Measurements from ENCODE around the gene TMCO6. TPM values are rescaled to one million over a fixed set of nuclear protein-coding genes. Genes with fewer than 3 reads are reported as not detected.

The TMCO6 gene
- total and polyA plus RNA-seq, 9 of the 15 experiments (the other 6 are each of a cell fraction or from before 2014, with no cell fraction given), result 3.4 to 46.4 (median 16.7) TPM

- H3K4me1 ChIP-seq (replicated peaks in 1 of 2; ENCODE audit: control insufficient read depth in 2 of 2, insufficient read depth in 2 of 2, low read length in 2 of 2), result peaks cover 5 to 14% of the 10 kb centered on the region in 2 experiments; a peak in 3 of 5 replicates
- no peaks in the 10 kb centered on the region for H3K9me1 ChIP-seq (ENCODE audit: control insufficient read depth, insufficient read depth, low read length)
- H3K27ac ChIP-seq (ENCODE audit: extremely low read depth, low read depth, low read length), result peak overlapping the region; percentile 80
- no peaks in the 10 kb centered on the region for H3K27me3 ChIP-seq (ENCODE audit: control insufficient read depth in 2 of 2, insufficient read depth in 2 of 2, low read length in 2 of 2)
- H3K4me2 ChIP-seq (ENCODE audit: insufficient read depth, low read length), result peak overlapping the region; percentile 98
- H3K9me3 ChIP-seq (replicated peaks; ENCODE audit: control insufficient read depth, insufficient read depth, low read depth, low read length), result no peaks in the 10 kb centered on the region
- TF ChIP-seq TRIM24 (IDR thresholded peaks at IDR 0.05) (peak; percentile 14 to 45; a peak in 2 of 4 replicates), CBX3 (IDR thresholded peaks at IDR 0.05; ENCODE audit: borderline replicate concordance in 1 of 2, low read length in 2 of 2) (peak in 1 of 2 experiments; percentile 51; a peak in 1 of 3 replicates), TRIM28 (IDR thresholded peaks at IDR 0.05) (peak; percentile 74; the same call in 1 of the 2 replicates), SMC3 (conservative IDR thresholded peaks at IDR 0.05; ENCODE audit: insufficient read depth, low read depth, low read length) (no peak), ZNF75A (CRISPR knock-in tag; IDR thresholded peaks at IDR 0.05) (no peak), KDM1A (IDR thresholded peaks at IDR 0.05) (0 out of 4 replicates have a peak, but pooled peaks of 1 of the 2 experiments have one; percentile 5), ZNF316 (IDR thresholded peaks at IDR 0.05) (peak; percentile 88), ELF4 (CRISPR knock-in tag; IDR thresholded peaks at IDR 0.05) (no peak), NCOA6 (IDR thresholded peaks at IDR 0.05) (no peak)
- H3K79me2 ChIP-seq (ENCODE audit: control insufficient read depth, insufficient read depth, low read length), result peaks cover 42% of the 10 kb centered on the region
- peak overlapping the region; percentile 68 for H3K4me3 ChIP-seq
- in situ Hi-C loops (cut with MboI), result no loop called here
- FAIRE-seq (no peak), DNase-seq (ENCODE audit: extremely low read depth in 1 of 4, low spot score in 3 of 4) (peak in 1 of 4 experiments; percentile 24), ATAC-seq (peak; percentile 19)
- ChIA-PET CTCF (ENCODE audit: low intra/inter-chr PET ratio) (no interaction called here), POLR2A (interaction anchor here (0.6 to 2.2 kb wide), 15 partner anchors 11 to 289 kb away, joined by 3 to 29 read pairs (median 6); partner anchors contain the start of genes ANKHD1, DND1, EIF4EBP3 and IK)
- H4K20me1 ChIP-seq (replicated peaks; ENCODE audit: control insufficient read depth, insufficient read depth, low read length), result no peaks in the 10 kb centered on the region
- H3K36me3 ChIP-seq (ENCODE audit: control insufficient read depth, insufficient read depth, low read length), result peaks cover 54% of the 10 kb centered on the region
- H2AFZ ChIP-seq (ENCODE audit: low read depth, low read length), result peak overlapping the region; percentile 95
- 44% methylated on average over 8 of the region's 8 CpGs for WGBS (ENCODE audit: insufficient coverage, low coverage, missing lambda C conversion rate)
- intact Hi-C loops (cut with micrococcal nuclease), result loop anchor here (2.0 kb wide), 1 partner anchor 26 kb away; the partner anchor contains the start of gene WDR55
- BruUV-seq (replicated peaks), result TSS peak; percentile 70
- peak overlapping the region; percentile 76 to 99 for H3K9ac ChIP-seq (ENCODE audit: insufficient read depth in 1 of 2, low read depth in 2 of 2, low read length in 2 of 2)
These were observed 51.2 kb downstream of the TMCO6 start for GRCh38 chr5:140690376-140690932.

Data from K562 (cell line).